GM21360 (cell line): ENCODE data around the gene PSMD14.
"Not testable (repeated sequence)": the region's sequence is repeated elsewhere in the genome, so short reads cannot be mapped to it uniquely, and the experiment has no call there.

Experiments
- ATAC-seq: cut with Tn5 transposase; IDR thresholded peaks from one replicate; pipeline ENCODE4 v1.9.1; 2021; ENCODE audit warnings: mild to moderate bottlenecking, moderate library complexity; ENCODE audit not compliant: unreplicated experiment

Gene PSMD14

DNA sequence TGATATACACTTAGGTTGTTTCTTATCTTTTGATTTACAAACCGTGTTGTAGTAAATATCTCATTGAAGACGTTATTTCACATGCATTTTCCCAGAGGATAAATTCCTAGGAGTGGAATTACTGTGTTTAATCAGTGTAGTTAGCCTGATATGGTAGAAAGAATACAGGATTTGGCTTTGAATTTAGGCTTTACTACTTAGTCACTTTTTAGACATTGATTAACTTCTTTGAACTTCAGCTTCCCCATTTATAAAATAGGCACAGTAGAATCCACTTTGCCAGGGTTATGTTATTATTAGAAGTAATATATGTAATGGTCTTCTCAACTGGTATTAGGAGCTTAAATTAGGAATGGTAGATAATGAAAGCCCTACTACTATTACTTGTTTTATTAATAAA is 27.4 kb downstream of the PSMD14 start:
- ATAC-seq: no peak

DNA sequence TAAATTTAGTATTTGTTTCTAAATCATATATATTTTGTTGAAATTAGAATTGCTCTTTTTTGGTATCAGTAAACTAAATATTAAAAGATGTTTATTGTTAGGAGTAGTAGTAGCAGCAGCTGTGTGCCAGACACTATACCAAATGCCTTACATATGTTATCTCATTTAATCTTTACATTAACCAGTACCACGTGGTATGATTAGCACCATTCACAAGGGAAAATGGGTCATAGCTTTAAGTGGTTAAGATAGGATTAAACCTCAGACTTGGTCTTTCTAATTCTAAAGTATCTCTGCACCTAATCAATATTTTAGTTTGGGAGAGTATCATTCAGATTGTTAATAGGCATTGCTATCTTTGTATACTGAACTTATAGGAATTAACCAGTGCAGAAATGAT is 29.0 kb downstream of the PSMD14 start:
- ATAC-seq: no peak

DNA sequence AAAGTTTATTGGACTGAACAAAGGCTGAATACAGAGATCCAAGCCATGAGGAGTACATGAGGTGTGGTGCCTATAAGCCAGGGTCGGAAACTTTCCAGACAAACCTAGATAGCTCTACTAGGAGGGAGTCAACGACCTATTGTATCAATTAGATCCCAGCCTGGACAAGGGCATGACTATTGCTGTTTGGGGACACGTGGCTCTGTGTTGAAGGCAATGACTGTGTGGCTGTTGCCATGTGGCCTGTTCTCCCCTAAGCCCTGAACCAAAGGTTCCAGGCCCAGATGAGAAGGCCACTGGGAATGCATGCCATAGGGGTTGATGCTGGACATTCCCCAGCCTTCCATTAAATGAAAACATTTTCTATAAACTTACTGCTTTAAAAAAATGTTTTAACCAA is 31.3 kb downstream of the PSMD14 start:
- ATAC-seq: not testable (repeated sequence)

DNA sequence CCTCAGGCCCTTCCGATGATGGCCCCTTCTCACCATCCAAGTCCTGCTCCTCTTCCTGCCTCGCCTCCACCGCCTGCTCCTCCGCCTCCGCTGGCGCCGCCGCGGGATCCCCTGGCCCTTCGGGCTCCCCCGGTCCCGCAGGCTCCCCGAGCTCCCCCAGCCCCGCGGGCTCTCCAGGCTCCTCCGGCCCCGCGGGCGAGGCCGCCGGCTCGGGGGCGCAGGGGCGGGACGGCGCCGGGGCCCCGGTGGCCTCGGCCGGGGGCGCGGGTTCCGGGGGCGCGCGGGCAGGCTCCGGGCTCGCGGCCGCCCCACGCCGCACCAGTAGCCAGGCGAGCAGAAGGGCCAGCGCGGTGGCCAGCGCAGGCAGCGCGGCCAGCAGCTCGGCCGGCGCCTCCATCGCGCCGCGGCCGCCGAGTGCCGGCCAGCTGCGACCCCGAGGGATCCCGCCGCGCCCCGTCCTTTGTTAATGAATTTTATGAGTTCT is 32.7 kb downstream of the PSMD14 start:
- not testable (repeated sequence) for ATAC-seq

DNA sequence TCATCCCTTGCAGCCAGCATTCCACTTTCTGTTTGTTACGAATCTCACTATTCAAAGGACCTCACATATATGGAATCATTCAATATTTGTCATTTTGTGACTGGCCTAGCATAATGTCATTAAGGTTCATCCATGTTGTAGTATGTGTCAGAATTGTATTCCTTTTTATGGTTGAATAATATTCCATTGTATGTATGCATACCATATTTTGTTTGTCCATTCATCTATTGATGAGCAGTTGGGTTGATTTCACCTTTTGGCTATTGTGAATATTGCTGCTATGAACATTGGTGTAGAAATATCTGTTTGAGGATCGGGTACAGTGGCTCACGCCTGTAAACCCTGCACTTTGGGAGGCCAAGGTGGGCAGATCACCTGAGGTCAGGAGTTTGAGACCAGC is 35.0 kb downstream of the PSMD14 start:
- no peak for ATAC-seq

DNA sequence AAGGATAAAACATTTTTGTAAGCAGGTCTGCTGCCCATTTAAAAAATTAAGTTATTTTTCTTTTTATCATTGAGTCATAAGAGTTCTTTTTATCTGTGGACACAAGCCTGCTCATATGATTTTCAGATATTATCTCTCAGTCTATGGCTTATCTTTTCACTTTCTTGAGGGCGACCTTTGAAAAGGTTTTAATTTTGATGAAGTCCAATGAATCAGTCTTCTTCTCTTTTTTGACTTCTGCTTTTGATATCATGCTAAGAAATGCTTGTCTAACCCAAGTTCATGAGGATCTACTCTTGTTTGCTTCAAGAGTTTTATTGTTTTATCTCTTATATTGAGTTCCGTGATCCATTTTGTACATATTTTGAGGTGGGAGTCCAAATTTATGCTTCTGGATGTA is 36.5 kb downstream of the PSMD14 start:
- ATAC-seq: no peak

DNA sequence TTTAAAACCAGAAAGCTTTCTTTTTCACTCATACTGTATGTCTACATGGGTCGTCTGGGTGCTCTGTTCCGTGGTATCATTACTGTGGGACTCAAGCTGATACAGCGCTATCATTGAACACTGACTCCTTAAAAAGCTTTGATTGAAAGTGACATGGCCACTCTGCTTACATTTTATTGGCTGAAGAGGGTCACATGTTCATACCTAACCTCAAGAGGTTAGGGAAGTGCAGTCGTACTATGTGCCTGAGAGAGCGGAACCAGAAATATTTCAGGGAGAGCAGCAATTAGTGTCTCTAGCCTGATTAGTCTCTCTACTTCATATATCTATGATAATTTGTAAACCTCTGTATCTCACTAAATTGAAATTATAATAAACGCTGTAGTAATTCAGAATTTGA is 43.5 kb downstream of the PSMD14 start:
- ATAC-seq: no peak

DNA sequence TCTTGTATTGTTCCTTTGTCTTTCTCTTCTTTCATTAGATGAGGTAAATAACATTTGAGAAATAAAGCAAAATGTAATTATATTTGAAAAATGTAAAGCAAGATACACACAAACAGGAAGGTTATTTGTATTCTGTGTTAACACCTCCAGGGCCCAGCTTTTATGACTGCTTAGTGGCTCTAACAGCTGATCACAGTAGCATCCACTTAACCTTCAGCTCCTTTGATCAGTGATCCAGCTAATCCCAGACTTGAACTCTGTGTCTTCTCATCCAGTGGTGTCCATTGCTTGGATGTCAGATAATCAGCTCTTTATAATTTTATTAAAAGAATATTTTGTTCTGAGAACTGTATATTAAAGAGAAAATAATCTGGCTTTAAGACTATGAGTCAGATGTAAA is 44.5 kb downstream of the PSMD14 start:
- ATAC-seq: no peak

DNA sequence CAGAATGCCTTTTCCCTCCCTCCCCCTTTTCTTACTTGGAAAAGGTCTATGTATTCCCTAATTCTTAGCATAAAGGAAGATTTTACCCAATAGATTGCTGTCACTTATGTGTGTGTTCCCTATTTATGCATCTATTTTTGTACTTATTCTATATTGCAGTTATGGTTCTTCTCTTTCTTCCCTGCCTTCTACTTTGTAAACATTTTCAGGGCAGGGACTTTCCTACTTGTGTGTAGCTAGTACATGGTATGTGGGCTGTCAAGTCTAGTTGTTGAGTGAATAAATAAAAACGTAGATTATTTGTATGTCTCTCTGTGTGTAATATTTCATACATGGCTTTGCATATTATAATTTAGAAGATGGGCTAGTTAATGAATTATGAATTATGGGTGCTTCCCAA is 45.3 kb downstream of the PSMD14 start:
- no peak for ATAC-seq

DNA sequence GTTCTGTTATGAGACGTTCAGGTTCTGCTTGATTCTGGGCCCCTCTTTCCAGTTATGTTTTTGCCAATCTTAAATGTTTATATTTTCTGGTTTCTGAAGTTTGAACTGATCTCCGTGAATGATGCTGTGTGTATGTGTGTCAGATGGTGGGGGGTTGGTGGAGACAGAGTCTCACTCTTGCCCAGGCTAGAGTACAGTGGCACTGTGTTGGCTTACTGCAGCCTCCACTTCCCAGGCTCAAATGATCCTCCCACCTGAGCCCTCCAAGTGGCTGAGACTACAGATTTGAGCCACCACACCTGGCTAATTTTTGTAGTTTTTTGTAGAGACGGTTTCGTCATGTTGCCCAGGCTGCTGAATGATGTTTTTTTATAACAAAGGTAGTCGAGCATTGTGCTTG is 45.9 kb downstream of the PSMD14 start:
- ATAC-seq: no peak

DNA sequence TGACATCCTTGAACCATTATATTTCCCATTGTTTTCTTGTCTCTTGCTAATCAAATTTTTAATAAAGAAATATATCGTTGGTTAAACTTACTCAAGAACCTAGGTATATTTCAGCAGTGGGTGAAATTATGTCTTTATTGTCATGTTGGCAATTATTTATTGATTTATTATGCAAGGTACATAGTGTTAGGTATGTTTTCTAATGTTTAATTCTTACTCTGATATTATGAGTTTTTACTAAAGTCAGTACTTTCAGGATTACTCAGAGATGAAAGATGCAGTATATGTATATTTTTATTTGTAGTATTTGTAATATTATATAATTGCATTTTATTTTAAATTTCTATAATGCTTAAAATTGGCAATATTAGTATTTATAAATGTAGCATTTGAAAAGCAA is 46.9 kb downstream of the PSMD14 start:
- ATAC-seq: no peak

DNA sequence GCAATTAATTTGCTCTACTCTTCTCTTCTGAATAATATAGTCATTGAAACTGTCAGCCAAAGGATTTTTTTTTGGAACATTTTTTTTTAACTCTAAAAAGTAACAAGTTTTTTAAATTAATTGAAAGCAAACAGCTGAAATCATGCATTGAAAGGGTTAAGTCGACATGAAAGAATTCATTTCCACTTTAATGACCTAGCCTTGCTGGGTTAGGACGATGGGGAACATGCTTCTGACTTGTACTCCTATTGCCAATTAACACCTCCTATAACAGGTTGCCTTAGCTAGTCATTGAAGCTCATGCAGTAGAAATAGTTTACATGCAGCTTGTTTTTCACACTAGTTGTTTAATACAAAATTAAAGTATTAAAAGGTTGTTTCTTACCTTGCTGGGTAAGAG is 47.8 kb downstream of the PSMD14 start:
- no peak for ATAC-seq

DNA sequence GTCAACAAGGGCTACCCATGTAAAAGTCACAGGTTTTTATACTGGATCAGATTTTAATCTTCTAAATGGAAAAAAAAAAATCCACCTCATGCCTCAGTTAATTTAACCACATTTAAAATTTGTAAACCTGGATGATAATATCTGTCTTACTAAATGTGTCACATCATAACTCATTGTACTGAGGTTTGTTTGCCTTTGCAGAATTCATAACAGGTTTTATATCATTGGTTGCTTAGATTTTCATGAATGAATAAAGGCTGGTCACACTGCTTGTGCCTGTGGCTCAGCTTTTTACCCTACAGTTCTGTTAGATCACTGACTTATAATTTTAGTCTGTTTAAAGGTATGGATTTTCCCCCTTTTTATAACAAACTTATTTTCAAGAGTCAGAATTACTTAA is 48.9 kb downstream of the PSMD14 start:
- ATAC-seq: no peak

DNA sequence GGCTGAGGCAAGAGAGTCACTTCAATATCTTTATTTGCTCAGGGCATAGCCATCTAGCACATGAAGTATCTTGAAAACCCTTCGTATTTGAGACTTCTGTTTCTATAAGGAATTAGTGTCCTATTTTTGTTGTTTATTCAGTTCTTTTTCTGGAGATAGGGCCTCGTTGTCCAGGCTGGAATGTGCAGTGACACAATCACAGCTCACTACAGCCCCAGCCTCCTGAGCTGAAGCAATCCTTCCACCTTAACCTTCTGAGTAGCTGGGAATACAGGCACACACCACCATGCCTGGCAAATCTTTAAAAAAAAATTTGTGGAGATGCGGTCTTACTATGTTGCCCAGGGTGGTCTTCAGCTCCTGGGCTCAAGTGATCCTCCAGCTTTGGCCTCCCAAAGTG is 50.6 kb downstream of the PSMD14 start:
- ATAC-seq: no peak

DNA sequence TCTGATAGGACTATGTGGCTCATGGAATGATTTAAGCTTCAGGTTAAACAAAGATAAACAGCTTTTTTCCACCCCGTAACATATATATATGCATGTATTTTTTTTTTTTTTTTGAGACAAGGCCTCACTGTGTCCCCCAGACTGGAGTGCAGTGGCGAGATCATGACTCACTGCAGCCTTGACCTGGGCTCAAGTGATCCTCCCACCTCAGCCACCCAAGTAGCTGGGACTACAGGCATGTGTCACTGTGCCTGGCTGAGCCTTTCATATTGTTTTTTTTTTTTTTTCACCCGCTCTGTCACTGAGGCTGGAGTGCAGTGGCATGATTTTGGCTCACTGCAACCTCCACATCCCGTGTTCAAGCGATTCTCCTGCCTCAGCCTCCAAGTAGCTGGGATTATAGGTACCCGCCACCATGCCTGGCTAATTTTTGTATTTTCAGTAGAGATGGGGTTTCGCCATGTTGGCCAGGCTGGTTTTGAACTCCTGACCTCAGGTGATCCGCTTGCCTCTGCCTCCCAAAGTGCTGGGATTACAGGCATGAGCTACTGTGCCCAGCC is 52.0 kb downstream of the PSMD14 start:
- not testable (repeated sequence) for ATAC-seq

DNA sequence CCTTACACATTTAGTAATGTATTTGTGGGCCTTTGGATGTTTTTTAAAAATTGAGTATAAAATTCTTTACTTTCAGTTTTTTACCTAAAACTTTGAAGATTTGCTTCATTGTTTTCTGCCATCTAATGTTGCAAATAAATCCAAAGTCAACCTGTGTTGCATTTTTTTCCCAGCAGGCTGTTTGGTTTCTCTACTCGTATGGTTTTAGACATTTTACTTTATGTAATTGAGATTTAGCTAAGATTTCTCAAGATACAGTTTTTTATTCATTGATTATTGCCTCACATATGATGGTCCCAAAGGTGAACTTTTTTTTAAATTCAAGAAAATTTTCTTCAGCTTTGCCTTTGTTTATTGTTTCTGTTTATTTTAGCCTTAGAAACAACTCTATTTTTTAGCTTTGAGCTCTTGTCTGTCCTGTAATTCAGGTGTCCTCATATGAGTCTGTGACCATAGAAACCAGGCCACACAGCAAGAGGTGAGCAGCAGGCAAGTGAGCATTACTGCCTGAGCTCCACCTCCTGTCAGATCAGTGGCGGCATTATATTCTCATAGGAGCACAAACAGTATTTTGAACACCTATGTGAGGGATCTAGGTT is 54.4 kb downstream of the PSMD14 start:
- ATAC-seq: no peak

DNA sequence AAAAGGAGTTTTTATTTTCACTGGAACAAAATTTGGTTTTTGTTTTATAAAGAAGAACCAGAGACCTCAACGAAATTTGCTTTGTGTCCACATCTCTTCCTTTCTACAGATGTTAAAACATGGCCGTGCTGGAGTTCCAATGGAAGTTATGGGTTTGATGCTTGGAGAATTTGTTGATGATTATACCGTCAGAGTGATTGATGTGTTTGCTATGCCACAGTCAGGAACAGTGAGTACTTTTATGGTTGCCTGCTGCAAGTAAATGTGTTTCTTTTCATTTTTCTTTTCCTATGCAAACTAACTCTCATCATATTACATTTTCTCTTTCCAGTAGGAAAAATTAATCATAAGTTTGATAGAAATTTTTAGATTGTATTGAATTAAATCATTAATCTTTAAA is 59.5 kb downstream of the PSMD14 start:
- ATAC-seq: no peak

DNA sequence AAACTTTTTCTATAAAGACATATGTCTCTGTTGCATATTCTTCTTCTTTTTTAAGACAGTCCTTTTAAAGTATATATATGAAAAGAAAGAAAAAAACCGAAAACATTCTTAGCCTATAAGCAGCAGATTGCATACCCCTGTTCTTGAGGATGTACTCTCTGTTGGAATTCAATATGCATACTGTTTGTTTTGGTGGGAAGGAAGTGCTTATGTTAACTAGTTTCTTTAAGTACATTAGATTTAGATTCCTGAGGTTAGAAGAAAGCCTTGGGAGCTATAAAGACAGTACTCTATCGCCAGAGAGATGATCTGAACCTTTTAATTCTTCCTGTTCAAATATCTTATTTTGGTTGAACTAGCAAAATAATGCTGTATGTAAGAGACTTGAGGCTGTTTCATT is 61.1 kb downstream of the PSMD14 start:
- no peak for ATAC-seq

DNA sequence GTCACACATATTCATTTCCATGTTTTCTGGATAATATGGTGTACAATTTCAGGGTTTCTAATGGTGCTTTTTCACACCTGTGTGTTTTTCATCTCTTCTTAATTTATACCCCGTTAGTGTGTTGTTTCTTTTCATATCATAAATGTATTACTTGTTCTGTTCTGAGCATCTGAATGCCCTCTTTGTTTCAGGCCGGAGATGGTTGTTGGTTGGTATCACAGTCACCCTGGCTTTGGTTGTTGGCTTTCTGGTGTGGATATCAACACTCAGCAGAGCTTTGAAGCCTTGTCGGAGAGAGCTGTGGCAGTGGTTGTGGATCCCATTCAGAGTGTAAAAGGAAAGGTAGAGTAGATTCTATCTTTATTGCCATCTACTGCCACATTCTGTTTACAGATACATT is 62.8 kb downstream of the PSMD14 start:
- no peak for ATAC-seq

DNA sequence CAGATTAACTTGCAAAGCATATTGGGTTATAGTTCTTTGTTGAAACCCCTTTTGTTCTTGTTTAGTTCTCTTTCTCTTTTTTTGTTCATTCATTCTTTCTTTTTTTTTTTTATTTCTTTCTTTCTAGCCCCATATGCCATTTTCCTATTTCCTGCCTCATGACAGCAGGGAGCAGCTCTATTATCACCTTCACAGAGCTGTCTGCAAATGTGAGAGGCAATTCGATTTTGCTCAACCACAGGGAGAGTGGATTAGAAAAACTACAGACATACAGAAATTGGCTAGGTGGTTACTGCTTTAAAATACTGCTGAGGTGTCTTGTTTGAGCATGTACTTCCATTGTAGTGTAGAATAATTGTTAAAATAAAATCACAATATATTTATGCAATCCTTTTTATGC is 63.6 kb downstream of the PSMD14 start:
- ATAC-seq: no peak

DNA sequence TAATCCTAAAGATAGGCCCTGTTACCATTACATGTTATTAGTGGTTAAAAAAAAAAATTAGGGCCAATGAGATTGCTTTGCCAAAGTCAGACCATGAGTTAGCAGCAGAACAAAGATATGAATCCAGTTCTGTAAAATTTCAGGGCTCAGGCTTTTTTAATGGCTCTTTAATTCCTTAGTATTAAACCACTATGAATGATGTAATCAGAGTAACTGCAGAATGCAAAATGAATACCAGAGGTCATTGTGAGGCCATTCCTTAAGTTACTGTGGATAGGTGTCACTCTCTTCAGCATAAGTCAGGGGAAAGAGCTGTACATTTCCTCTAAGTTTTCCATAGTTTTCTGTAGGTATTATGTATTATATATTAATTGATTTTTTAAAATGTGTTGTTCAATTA is 65.7 kb downstream of the PSMD14 start:
- ATAC-seq: no peak

DNA sequence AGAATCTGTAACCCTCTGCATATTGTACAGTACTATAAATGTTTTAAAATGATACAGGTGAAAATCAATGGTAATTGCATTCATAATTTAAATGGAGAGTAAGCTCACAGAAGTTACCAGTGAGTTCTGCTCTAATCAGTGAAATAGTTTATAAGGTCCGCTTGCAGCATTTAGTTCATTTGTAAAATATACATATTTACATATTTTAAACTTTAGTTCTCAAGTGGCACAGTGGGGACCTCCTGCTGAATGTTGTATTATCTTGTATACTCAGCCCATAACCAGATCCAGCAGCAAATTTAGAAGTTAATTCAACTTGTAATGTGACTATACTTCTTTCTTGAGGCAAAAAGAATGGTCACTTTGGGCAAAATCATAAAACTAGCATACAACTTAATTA is 66.2 kb downstream of the PSMD14 start:
- ATAC-seq: no peak

DNA sequence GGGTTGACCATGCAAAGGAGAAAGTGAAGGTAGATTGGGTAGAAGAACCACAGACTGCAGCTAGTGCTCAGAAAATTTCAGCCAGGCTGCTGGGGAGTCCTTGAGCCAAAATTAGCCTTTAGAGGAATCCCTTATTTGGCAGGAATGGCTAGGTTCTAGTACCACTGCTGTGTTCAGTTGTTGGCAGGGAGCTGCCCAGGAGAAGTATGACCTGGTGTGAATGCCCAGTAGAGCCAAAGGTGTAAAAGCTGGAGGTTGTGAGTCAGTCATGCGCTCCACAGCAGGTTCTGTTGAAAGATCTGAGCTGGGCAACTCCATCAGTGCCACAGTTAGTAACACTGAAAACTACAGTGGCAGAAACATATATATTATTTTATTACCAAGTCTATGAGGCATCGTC is 71.5 kb downstream of the PSMD14 start:
- no peak for ATAC-seq
